ENCODE data around the gene ZBTB22.
"Not testable (repeated sequence)": the region's sequence is repeated elsewhere in the genome, so short reads cannot be mapped to it uniquely, and the experiment has no call there.

DNA sequence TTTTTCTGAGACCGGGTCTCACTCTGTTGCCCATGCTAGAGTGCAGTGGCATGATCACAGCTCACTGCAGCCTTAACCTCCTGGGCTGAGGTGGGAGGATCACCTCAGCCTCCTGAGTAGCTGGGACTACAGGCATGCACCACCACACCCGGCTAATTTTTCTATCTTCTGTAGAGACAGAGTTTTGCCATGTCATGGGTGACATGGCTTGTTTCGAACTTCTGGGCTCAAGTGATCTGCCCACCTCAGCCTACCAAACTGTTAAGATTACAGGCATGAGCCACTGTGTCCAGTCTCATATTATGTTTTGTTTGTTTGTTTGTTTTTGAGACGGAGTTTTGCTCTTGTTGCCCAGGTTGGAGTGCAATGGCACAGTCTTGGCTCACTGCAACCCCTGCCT, 32.3 kb downstream of the ZBTB22 start:
- not testable (repeated sequence) for TF ChIP-seq CTCF (optimal IDR thresholded peaks at IDR 0.05 in 1 of 3, IDR thresholded peaks at IDR 0.05 in 1 of 3, conservative IDR thresholded peaks at IDR 0.05 in 1 of 3; ENCODE audit: extremely low read depth in 1 of 3, insufficient read depth in 2 of 3, low read length in 3 of 3); EZH2 (IDR thresholded peaks at IDR 0.05; ENCODE audit: low read length)
